ENCODE data around the gene KANK4. TPM values are rescaled to one million over a fixed set of nuclear protein-coding genes. Genes with fewer than 3 reads are reported as not detected.
"Not testable (repeated sequence)": the region's sequence is repeated elsewhere in the genome, so short reads cannot be mapped to it uniquely, and the experiment has no call there.

Gene KANK4
- total RNA-seq, 2 experiments from 2014 or later, result not detected

- DNase-seq (no peak), ATAC-seq (no peak)
- Mint-ChIP-seq H3K4me3 (no peak overlapping the region), H3K36me3 (ENCODE audit: low read depth) (no peaks in the 10 kb centered on the region), H3K4me1 (ENCODE audit: low read depth) (no peaks in the 10 kb centered on the region), H3K9me3 (no peaks in the 10 kb centered on the region), H3K27ac (no peak overlapping the region), H3K27me3 (no peaks in the 10 kb centered on the region)
- intact Hi-C loops (cut with micrococcal nuclease), result no loop called here
- ChIA-PET CTCF (interaction anchor here (1.2 kb wide), 1 partner anchor 16 kb away, joined by 3 read pairs; no protein-coding TSS in a partner anchor), POLR2A (no interaction called here)
- TF ChIP-seq CTCF (IDR thresholded peaks at IDR 0.05), result no peak
Observed at GRCh38 chr1:62250126-62250726, 69.0 kb downstream of the KANK4 start.

GRCh38 chr1:62247391-62248168, 71.7 kb downstream of the KANK4 start:
- Mint-ChIP-seq H3K27me3 (no peaks in the 10 kb centered on the region), H3K4me3 (no peak overlapping the region), H3K27ac (no peak overlapping the region), H3K36me3 (ENCODE audit: low read depth) (no peaks in the 10 kb centered on the region), H3K4me1 (ENCODE audit: low read depth) (no peaks in the 10 kb centered on the region), H3K9me3 (no peaks in the 10 kb centered on the region)
- POLR2A ChIA-PET, result no interaction called here
- intact Hi-C loops (cut with micrococcal nuclease), result no loop called here
- CTCF ChIA-PET, result no interaction called here
- DNase-seq (no peak), ATAC-seq (no peak)
- TF ChIP-seq CTCF (IDR thresholded peaks at IDR 0.05), result no peak

- DNase-seq (no peak), ATAC-seq (no peak)
- no peaks in the 10 kb centered on the region for H3K27me3 Mint-ChIP-seq
- intact Hi-C loops (cut with micrococcal nuclease), result no loop called here
- no peak for TF ChIP-seq CTCF (IDR thresholded peaks at IDR 0.05)
- CTCF ChIA-PET, result no interaction called here
- H3K36me3 Mint-ChIP-seq (ENCODE audit: low read depth), result no peaks in the 10 kb centered on the region
- H3K9me3 Mint-ChIP-seq, result no peaks in the 10 kb centered on the region
- H3K27ac Mint-ChIP-seq, result no peak overlapping the region
- H3K4me1 Mint-ChIP-seq (ENCODE audit: low read depth), result no peaks in the 10 kb centered on the region
- POLR2A ChIA-PET, result interaction anchor here (1.1 kb wide), 1 partner anchor 75 kb away, joined by 3 read pairs; no protein-coding TSS in a partner anchor
- H3K4me3 Mint-ChIP-seq, result no peak overlapping the region
Observed at GRCh38 chr1:62245201-62245600, 74.0 kb downstream of the KANK4 start.

GRCh38 chr1:62244380-62244779, 74.9 kb downstream of the KANK4 start:
- CTCF ChIA-PET; H3K9me3 Mint-ChIP-seq; H3K27ac Mint-ChIP-seq; H3K27me3 Mint-ChIP-seq; ATAC-seq; DNase-seq; H3K4me3 Mint-ChIP-seq; intact Hi-C loops (cut with micrococcal nuclease); H3K4me1 Mint-ChIP-seq (ENCODE audit: low read depth); POLR2A ChIA-PET; H3K36me3 Mint-ChIP-seq (ENCODE audit: low read depth): not testable (repeated sequence)

GRCh38 chr1:62241371-62242131, 77.7 kb downstream of the KANK4 start:
- no peak for ATAC-seq
- no peak for DNase-seq
- H3K27me3 Mint-ChIP-seq, result no peaks in the 10 kb centered on the region
- H3K4me3 Mint-ChIP-seq, result no peak overlapping the region
- H3K36me3 Mint-ChIP-seq (ENCODE audit: low read depth), result no peaks in the 10 kb centered on the region
- intact Hi-C loops (cut with micrococcal nuclease), result no loop called here
- TF ChIP-seq CTCF (IDR thresholded peaks at IDR 0.05), result no peak
- H3K4me1 Mint-ChIP-seq (ENCODE audit: low read depth), result no peaks in the 10 kb centered on the region
- peaks cover 2% of the 10 kb centered on the region for H3K9me3 Mint-ChIP-seq
- H3K27ac Mint-ChIP-seq, result no peak overlapping the region
- POLR2A ChIA-PET, result no interaction called here
- CTCF ChIA-PET, result no interaction called here
